Panc1 (cell line): Measurements from ENCODE around the gene TENM3. TPM values are rescaled to one million over a fixed set of nuclear protein-coding genes. Genes with fewer than 3 reads are reported as not detected.

ENCODE experiments used
- ATAC-seq: fragments of 200-7000 bp; cut with Tn5 transposase; 2 replicates; pipeline ENCODE4 v1.9.1; 2020; ENCODE audit warnings: mild to moderate bottlenecking, moderate library complexity
- BruUV-seq: library from RNA; stranded (reverse); fragments of 400-500 nt; replicated peaks from 2 replicates; lab custom pipeline; 2021; lab: Mats Ljungman, UMichigan
- CTCF ChIA-PET: fragments of 300-600 bp; sonication (Branson Sonifier 250); formaldehyde crosslinking; loops from one replicate; lab custom pipeline; 2022; ENCODE audit warnings: antibody characterized with exemption; lab: Charles Lee
- POLR2A ChIA-PET: fragments of 300-600 bp; sonication (Branson Sonifier 250); formaldehyde crosslinking; loops from one replicate; lab custom pipeline; 2022; ENCODE audit warnings: antibody characterized with exemption; lab: Charles Lee
- DNase-seq: peaks from one replicate; pipeline ENCODE4 v3.0.0-alpha.2; 2010; ENCODE audit warnings: low read depth, low spot score
- H3K27ac ChIP-seq: 2 replicates; pipeline ENCODE4 v1.5.1; 2011; ENCODE audit warnings: mild to moderate bottlenecking, low read length, inconsistent platforms
- H3K27me3 ChIP-seq: fragments of 200-500 bp; sonication (Bioruptor generic); 2 replicates; pipeline ENCODE4 v1.6.0; 2014; ENCODE audit warnings: low read length, inconsistent platforms; ENCODE audit not compliant: control insufficient read depth, insufficient read depth
- H3K36me3 ChIP-seq: fragments of 200-500 bp; sonication (Bioruptor generic); 2 replicates; pipeline ENCODE4 v1.5.1; 2014; ENCODE audit warnings: inconsistent platforms, mild to moderate bottlenecking, low read length, moderate library complexity; ENCODE audit not compliant: control insufficient read depth, insufficient read depth
- H3K4me1 ChIP-seq: 2 replicates; pipeline ENCODE4 v1.5.1; 2011; ENCODE audit warnings: inconsistent platforms, mild to moderate bottlenecking, low read length, moderate library complexity; ENCODE audit not compliant: control insufficient read depth, insufficient read depth
- H3K4me3 ChIP-seq, 2 experiments: 2 replicates each; pipeline ENCODE4 v1.5.1; 2011 to 2012; ENCODE audit warnings: low read depth in 2 of 2, low read length in 2 of 2, mild to moderate bottlenecking in 2 of 2, inconsistent platforms in 1 of 2, moderate library complexity in 1 of 2
- H3K9me3 ChIP-seq: fragments of 200-500 bp; sonication (Bioruptor generic); 2 replicates; pipeline ENCODE4 v1.5.1; 2014; ENCODE audit warnings: low read depth, mild to moderate bottlenecking, inconsistent platforms, low read length, moderate library complexity; ENCODE audit not compliant: control insufficient read depth, insufficient read depth
- POLR2AphosphoS5 ChIP-seq: IDR thresholded peaks from 2 replicates; pipeline ENCODE4 v1.6.1; 2012; ENCODE audit warnings: mild to moderate bottlenecking, low read depth, low read length, moderate library complexity
- SIN3A ChIP-seq: IDR thresholded peaks from 2 replicates; pipeline ENCODE4 v1.6.1; 2012; ENCODE audit warnings: low read depth, mild to moderate bottlenecking, low read length, moderate library complexity, borderline replicate concordance; ENCODE audit not compliant: insufficient read depth
- TCF7L2 ChIP-seq: IDR thresholded peaks from 2 replicates; pipeline ENCODE4 v1.6.1; 2011; ENCODE audit warnings: mild to moderate bottlenecking, low read depth, low read length, inconsistent platforms
- in situ Hi-C: cut with HindIII; loops from 2 replicates; pipeline ENCODE4 v1.10.0; 2016; ENCODE audit warnings: low sequenced_read_pairs, low pct_unique_long_range_greater_than_20kb
- intact Hi-C: fragments of 100-400 bp; cut with micrococcal nuclease; formaldehyde crosslinking; loops from one replicate; pipeline ENCODE4 v1.10.0; 2022; ENCODE audit not compliant: unreplicated experiment
- total RNA-seq: library from RNA; stranded (reverse); gene quantifications from one replicate; pipeline ENCODE4 v1.2.1, GENCODE V29; 2021; ENCODE audit not compliant: unreplicated experiment
- TF ChIP-seq, protein P1 (sequence below), 2 experiments: IDR thresholded peaks; 2 replicates each; pipeline ENCODE4 v1.6.1; 2011 to 2012; ENCODE audit warnings: low read depth in 2 of 2, control low read depth in 1 of 2, low read length in 1 of 2, mild to moderate bottlenecking in 1 of 2, moderate library complexity in 1 of 2; ENCODE audit not compliant: insufficient read depth in 1 of 2
- TF ChIP-seq, protein P2 (sequence below): fragments of 450-650 bp; IDR thresholded peaks from 2 replicates; pipeline ENCODE4 v1.5.1; 2017; ENCODE audit warnings: mild to moderate bottlenecking

The TENM3 gene
- total RNA-seq, 1 experiment from 2014 or later, result 0.95 TPM

DNA sequence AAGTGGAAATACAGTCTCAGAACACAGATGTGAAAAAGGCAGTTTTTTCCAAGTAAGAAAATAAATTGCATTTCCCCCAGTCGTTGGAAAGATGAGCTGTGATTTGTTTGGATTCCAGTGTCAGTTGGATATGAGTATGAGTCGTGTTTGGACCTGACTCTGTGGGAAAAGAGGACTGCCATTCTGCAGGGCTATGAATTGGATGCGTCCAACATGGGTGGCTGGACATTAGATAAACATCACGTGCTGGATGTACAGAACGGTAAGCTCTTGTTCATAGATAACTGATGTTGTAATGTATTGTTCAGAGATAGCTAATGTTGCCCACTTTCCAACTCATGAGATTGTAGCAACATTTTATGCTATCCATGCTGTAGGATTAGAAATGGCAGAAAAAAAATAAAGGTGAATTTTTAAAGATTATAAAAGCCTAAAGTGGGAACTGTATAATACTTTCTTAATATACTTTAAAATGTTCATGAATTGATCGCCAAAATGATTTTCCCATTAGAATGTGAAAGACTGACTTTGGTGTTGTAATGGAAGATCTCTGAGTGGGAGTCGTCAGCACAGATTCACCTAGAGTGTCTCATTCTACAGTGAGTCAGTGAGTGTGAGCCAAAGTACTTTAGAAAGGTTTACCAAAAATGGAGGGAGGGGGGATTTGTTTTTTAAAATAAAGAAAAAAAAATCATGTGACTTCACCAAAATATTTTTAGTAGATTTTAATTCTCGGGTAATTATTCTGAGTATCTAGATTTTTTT, 495.3 kb downstream of the TENM3 start:
- in situ Hi-C loops, result no loop called here
- no peak overlapping the region for H3K27ac ChIP-seq
- ChIA-PET CTCF (no interaction called here), POLR2A (no interaction called here)
- no peak for TF ChIP-seq TCF7L2
- TF ChIP-seq, protein P1, sequence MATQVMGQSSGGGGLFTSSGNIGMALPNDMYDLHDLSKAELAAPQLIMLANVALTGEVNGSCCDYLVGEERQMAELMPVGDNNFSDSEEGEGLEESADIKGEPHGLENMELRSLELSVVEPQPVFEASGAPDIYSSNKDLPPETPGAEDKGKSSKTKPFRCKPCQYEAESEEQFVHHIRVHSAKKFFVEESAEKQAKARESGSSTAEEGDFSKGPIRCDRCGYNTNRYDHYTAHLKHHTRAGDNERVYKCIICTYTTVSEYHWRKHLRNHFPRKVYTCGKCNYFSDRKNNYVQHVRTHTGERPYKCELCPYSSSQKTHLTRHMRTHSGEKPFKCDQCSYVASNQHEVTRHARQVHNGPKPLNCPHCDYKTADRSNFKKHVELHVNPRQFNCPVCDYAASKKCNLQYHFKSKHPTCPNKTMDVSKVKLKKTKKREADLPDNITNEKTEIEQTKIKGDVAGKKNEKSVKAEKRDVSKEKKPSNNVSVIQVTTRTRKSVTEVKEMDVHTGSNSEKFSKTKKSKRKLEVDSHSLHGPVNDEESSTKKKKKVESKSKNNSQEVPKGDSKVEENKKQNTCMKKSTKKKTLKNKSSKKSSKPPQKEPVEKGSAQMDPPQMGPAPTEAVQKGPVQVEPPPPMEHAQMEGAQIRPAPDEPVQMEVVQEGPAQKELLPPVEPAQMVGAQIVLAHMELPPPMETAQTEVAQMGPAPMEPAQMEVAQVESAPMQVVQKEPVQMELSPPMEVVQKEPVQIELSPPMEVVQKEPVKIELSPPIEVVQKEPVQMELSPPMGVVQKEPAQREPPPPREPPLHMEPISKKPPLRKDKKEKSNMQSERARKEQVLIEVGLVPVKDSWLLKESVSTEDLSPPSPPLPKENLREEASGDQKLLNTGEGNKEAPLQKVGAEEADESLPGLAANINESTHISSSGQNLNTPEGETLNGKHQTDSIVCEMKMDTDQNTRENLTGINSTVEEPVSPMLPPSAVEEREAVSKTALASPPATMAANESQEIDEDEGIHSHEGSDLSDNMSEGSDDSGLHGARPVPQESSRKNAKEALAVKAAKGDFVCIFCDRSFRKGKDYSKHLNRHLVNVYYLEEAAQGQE (IDR thresholded peaks at IDR 0.05; ENCODE audit: insufficient read depth in 1 of 2, low read depth in 2 of 2, low read length in 1 of 2), result no peak
- TF ChIP-seq POLR2AphosphoS5, result no peak
- TF ChIP-seq, protein P2, sequence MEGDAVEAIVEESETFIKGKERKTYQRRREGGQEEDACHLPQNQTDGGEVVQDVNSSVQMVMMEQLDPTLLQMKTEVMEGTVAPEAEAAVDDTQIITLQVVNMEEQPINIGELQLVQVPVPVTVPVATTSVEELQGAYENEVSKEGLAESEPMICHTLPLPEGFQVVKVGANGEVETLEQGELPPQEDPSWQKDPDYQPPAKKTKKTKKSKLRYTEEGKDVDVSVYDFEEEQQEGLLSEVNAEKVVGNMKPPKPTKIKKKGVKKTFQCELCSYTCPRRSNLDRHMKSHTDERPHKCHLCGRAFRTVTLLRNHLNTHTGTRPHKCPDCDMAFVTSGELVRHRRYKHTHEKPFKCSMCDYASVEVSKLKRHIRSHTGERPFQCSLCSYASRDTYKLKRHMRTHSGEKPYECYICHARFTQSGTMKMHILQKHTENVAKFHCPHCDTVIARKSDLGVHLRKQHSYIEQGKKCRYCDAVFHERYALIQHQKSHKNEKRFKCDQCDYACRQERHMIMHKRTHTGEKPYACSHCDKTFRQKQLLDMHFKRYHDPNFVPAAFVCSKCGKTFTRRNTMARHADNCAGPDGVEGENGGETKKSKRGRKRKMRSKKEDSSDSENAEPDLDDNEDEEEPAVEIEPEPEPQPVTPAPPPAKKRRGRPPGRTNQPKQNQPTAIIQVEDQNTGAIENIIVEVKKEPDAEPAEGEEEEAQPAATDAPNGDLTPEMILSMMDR, result no peak
- TF ChIP-seq SIN3A, result no peak
- intact Hi-C loops, result no loop called here
- H3K4me1 ChIP-seq, result no peaks in the 10 kb centered on the region
- H3K4me3 ChIP-seq, result no peak overlapping the region
- BruUV-seq, result no TSS peak
- no peaks in the 10 kb centered on the region for H3K9me3 ChIP-seq
- no peak for DNase-seq
- ATAC-seq, result no peak
- H3K27me3 ChIP-seq, result no peaks in the 10 kb centered on the region
- H3K36me3 ChIP-seq, result no peaks in the 10 kb centered on the region

DNA sequence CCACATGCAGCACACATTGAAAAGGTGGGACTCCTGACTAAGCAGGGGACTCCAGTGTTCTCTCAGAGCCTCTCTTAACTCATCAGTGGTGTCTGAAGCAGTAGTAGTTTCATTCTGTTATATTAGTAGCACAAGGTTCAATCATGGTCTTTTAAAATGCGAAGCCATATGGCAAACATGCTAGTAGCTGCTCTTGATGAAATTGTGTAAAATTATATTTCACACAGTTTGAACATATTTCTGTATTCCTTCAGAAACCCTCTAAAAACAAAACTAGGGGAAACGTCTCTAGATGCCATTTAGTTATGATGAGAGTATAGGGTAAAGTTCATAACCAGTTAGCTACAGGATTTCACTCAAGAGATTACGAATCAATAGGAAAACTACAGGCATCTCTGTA, 497.1 kb downstream of the TENM3 start:
- H3K4me1 ChIP-seq, result no peaks in the 10 kb centered on the region
- CTCF ChIA-PET, result no interaction called here
- no peak for DNase-seq

DNA sequence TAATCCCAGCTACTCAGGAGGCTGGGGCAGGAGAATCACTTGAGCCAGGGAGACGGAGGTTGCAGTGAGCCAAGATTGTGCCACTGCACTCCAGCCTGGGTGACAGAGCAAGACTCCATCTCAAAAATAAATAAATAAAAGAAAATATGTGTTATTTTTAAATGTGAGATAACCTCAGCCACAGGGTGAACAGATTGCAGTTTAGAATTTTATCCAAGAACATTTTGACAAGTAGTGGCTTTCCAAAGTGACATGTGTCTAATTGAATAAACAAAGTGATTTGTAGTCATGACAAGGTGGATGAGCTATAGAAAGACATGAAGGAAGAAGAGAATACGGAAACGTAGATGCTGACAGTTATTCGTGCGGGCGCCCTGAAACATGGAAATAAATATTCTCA, 497.9 kb downstream of the TENM3 start:
- Histone ChIP-seq H3K4me3 (no peak overlapping the region), H3K9me3 (no peaks in the 10 kb centered on the region), H3K36me3 (no peaks in the 10 kb centered on the region), H3K27ac (no peak overlapping the region), H3K4me1 (no peaks in the 10 kb centered on the region), H3K27me3 (no peaks in the 10 kb centered on the region)
- intact Hi-C loops, result no loop called here
- no TSS peak for BruUV-seq
- POLR2A ChIA-PET, result no interaction called here
- in situ Hi-C loops, result no loop called here
- no peak for DNase-seq
- CTCF ChIA-PET, result no interaction called here
- ATAC-seq, result no peak
- no peak for TF ChIP-seq TCF7L2
- TF ChIP-seq, protein P1 (IDR thresholded peaks at IDR 0.05; ENCODE audit: insufficient read depth in 1 of 2, low read depth in 2 of 2, low read length in 1 of 2), result no peak
- TF ChIP-seq, protein P2, result no peak
- TF ChIP-seq POLR2AphosphoS5, result no peak
- TF ChIP-seq SIN3A, result no peak

More for the DNA sequence above, 497.1 kb downstream of the TENM3 start:
- no peak for ATAC-seq
- no peak for TF ChIP-seq POLR2AphosphoS5
- H3K36me3 ChIP-seq, result no peaks in the 10 kb centered on the region
- intact Hi-C loops (no loop called here), in situ Hi-C loops (no loop called here)
- BruUV-seq, result no TSS peak
- no peaks in the 10 kb centered on the region for H3K27me3 ChIP-seq
- no peak overlapping the region for H3K27ac ChIP-seq
- no peak overlapping the region for H3K4me3 ChIP-seq
- H3K9me3 ChIP-seq, result no peaks in the 10 kb centered on the region
- POLR2A ChIA-PET, result no interaction called here
